Caki2 (cell line): ENCODE measurements around the gene JAK3. TPM values are rescaled to one million over a fixed set of nuclear protein-coding genes. Genes with fewer than 3 reads are reported as not detected.
"Not testable (repeated sequence)": the region's sequence is repeated elsewhere in the genome, so short reads cannot be mapped to it uniquely, and the experiment has no call there.

ENCODE experiments used
- DNase-seq: peaks from one replicate; pipeline ENCODE4 v3.0.0-alpha.2; 2015; ENCODE audit warnings: low read depth
- in situ Hi-C: cut with HindIII; loops from 2 replicates; pipeline ENCODE4 v1.10.0; 2016; ENCODE audit warnings: low sequenced_read_pairs, low pct_unique_long_range_greater_than_20kb, mixed read lengths
- total RNA-seq: library from RNA; depleted of rRNA; stranded (reverse); fragments of >200 nt; shearing (Covaris generic); gene quantifications from 2 replicates; pipeline ENCODE4 v1.2.3, GENCODE V29; 2014; ENCODE audit warnings: low replicate concordance; rRNA removed

The JAK3 gene
- total RNA-seq, result 2.5 and 5.0 TPM in 2 replicates

GRCh38 chr19:17847538-17848366, at the start of gene JAK3:
TSS of gene JAK3 (minus strand) at chr19:17847982. CDS start at chr19:17844417, 3,565 bp downstream.
- in situ Hi-C loops, result no loop called here
- DNase-seq, result no peak

DNA sequence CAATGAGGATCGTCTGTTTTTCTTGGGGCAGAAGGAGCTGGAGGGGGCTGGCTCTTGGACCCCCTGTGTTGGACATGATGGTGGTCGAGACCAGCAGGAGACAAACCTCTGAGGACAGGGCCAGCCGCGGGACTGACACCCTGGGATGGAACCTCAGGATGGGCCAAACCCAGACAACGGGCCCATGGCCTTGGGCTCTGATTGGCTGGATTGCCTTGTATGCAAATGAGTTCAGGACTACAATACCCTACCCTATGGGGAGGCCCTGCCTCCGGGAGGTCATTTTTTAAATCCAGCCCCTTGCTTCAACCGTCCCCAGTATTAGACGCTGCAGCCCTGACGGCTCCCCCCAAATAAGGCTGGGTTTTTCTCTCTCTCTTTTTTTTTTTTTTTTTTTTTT, 46.0 kb upstream of the JAK3 start:
- in situ Hi-C loops, result no loop called here
- no peak for DNase-seq

GRCh38 chr19:17889609-17890214, 41.9 kb upstream of the JAK3 start:
- in situ Hi-C loops, result no loop called here
- peak; percentile 67 for DNase-seq

GRCh38 chr19:17888260-17888659, 40.5 kb upstream of the JAK3 start:
- no peak for DNase-seq
- in situ Hi-C loops, result no loop called here

GRCh38 chr19:17887221-17887620, 39.4 kb upstream of the JAK3 start:
- in situ Hi-C loops, DNase-seq: not testable (repeated sequence)

DNA sequence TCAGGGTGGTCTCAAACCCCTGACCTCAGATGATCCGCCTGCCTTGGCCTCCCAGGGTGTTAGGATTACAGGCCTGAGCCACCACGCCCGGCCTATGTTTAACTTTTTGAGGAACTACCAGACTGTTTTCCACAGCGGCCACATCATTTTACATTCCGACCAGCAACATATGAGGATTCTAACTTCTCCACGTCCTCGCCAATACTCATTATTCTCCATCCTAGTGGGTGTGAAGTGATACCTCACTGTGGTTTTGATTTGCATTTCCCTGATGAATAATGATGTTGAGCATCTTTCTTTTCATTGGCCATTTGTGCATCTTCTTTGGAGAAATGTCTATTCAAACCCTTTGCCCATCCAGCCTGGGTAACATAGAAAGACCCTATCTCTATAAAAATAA, 38.7 kb upstream of the JAK3 start:
- no peak for DNase-seq
- in situ Hi-C loops, result no loop called here

GRCh38 chr19:17883627-17884410, 36.0 kb upstream of the JAK3 start:
- in situ Hi-C loops, result no loop called here
- no peak for DNase-seq

GRCh38 chr19:17881701-17882100, 33.9 kb upstream of the JAK3 start:
- in situ Hi-C loops, result no loop called here
- no peak for DNase-seq

DNA sequence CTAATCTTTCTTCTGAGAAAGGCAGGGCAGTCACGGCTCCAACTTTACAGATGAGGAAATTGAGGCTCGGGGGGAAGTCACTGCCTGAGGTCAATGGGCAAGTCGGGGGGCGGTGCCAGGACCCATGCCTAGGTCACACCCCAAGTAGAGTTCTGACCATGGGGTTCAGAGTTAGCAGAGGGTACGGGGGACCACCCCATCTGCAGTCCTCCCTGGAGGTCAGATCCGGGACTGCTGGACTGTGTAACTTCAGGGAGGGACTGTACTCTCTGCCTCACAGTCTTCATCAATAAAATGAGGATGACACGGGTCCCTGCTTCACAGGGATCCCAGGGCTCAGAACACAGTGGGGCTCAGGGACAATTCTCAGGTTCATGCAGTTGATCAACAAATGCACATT, 31.7 kb upstream of the JAK3 start:
- DNase-seq, result no peak
- in situ Hi-C loops, result no loop called here

- DNase-seq, result no peak
- in situ Hi-C loops, result no loop called here
These were observed 29.9 kb upstream of the JAK3 start for GRCh38 chr19:17877696-17878095.

- in situ Hi-C loops, result no loop called here
- no peak for DNase-seq
These were observed 27.0 kb upstream of the JAK3 start for GRCh38 chr19:17874758-17875135.

- in situ Hi-C loops, result no loop called here
- DNase-seq, result peak; percentile 46
These were observed 26.3 kb upstream of the JAK3 start for GRCh38 chr19:17873786-17874757.

- DNase-seq, result no peak
- in situ Hi-C loops, result no loop called here
These were observed 24.6 kb upstream of the JAK3 start for GRCh38 chr19:17872251-17873001.

- DNase-seq, result no peak
- in situ Hi-C loops, result no loop called here
These were observed 24.1 kb upstream of the JAK3 start, which contains the start of gene SLC5A5 for GRCh38 chr19:17871878-17872250. TSS of gene SLC5A5 (plus strand) at chr19:17871945. CDS start at chr19:17872320, 375 bp downstream.

DNA sequence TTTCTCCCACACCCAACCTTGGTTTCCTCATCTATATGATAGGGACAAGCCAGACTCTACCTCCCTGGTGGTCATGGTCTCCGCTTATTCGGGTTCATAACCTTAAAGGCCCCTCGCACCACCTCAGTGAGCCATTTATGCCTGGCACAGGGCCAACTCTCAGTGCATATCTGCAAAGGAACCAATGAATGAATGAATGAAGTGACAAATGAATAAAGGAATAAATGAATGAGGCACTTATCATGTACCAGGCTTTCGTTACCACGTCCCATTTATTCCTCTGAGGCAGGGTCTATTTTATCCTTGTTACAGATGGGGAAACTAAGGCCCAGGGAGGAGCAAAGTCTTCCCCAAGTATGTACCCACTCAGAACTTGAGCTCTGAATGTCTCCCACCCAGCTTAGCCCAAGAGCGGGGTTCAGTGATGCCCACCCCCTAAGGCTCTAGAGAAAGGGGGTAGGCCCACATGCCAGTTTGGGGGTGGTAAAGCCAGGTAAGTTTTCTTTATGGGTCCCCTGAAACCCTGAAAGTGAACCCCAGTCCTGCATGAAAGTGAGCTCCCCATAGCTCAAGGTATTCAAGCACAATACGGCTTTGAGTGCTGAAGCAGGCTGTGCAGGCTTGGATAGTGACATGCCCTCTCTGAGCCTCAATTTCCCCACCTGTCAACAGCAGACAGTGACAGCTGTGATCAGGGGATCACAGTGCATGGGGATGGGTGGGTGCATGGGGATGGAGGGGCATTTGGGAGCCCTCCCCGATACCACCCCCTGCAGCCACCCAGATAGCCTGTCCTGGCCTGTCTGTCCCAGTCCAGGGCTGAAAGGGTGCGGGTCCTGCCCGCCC, 23.5 kb upstream of the JAK3 start:
- DNase-seq, result no peak
- in situ Hi-C loops, result no loop called here

DNA sequence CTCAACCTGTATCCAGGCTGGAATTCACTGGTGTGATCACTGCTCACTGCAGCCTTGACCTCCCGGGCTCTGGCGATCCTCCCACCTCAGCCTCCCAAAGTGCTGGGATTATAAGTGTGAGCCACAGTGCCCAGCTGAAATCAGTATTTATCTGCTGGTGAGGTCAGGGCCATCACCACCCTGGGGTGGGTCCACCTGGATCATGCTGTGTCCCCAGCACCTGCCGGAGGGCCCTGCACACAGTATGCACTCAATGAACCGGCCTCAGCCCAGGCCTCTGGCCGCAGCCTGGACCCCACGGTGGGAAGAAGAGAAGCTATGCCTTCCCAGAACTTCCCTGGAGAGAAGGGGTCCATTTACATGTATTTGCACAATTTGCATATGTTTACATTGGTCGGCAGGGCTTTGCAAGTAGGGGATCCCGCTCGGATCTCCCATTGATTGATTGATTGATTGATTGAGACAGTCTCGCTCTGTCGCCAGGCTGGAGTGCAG, 21.4 kb upstream of the JAK3 start:
- in situ Hi-C loops, result no loop called here
- DNase-seq, result no peak
